Tibial nerve (tissue), 3 donors: ENCODE results near the gene SOX9.

Experiments
- CTCF ChIP-seq, 5 experiments: fragments of 200-600 bp in 3 of 5; fragments of 450-650 bp in 2 of 5; sonication (generic) in 3 of 5; IDR thresholded peaks; one replicate each; pipeline ENCODE4 v1.5.1; 2016 to 2019; ENCODE audit warnings: antibody characterized with exemption in 5 of 5, mild to moderate bottlenecking in 3 of 5, moderate library complexity in 2 of 5
- POLR2A ChIP-seq, 2 donors: fragments of 450-650 bp; IDR thresholded peaks; one replicate each; pipeline ENCODE4 v1.6.1; 2017; ENCODE audit warnings: antibody characterized with exemption in 2 of 2, mild to moderate bottlenecking in 2 of 2, moderate library complexity in 2 of 2

- TF ChIP-seq POLR2A (IDR thresholded peaks at IDR 0.05): no peak
- TF ChIP-seq CTCF (IDR thresholded peaks at IDR 0.05): no peak
Measured at GRCh38 chr17:72136692-72137091, 15.9 kb downstream of the SOX9 start.
